K562 (cell line): Measurements from ENCODE around the gene PHF21A. TPM values are rescaled to one million over a fixed set of nuclear protein-coding genes. Genes with fewer than 3 reads are reported as not detected.

Source experiments
- ATAC-seq: fragments of 200-7000 bp; cut with Tn5 transposase; 3 replicates; pipeline ENCODE4 v1.9.1; 2020; ENCODE audit warnings: moderate library complexity
- BruUV-seq: library from RNA; stranded (reverse); fragments of 400-500 nt; replicated peaks from 2 replicates; lab custom pipeline; 2021; lab: Mats Ljungman, UMichigan
- CTCF ChIA-PET: fragments of 300-600 bp; formaldehyde crosslinking; extraction: SDS; loops from one replicate; lab custom pipeline; 2021; ENCODE audit warnings: low intra/inter-chr PET ratio; lab: Yijun Ruan, JAX
- POLR2A ChIA-PET: fragments of 300-600, 350-650 bp; sonication (Branson Sonifier 250); formaldehyde crosslinking; extraction: SDS; loops from one replicate; lab custom pipeline; 2021; ENCODE audit warnings: antibody characterized with exemption, inconsistent platforms; lab: Yijun Ruan, JAX
- DNase-seq, 4 experiments: peaks; one replicate each; pipeline versions ENCODE4 v3.0.0 to v3.0.0-alpha.2; 2011 to 2018; ENCODE audit warnings: low spot score in 3 of 4, mixed read lengths in 3 of 4; ENCODE audit errors: extremely low read depth in 1 of 4
- FAIRE-seq: peaks from 2 replicates; lab custom pipeline; 2011; peaks lifted over from hg19 to GRCh38; lab: Jason Lieb, UNC
- H2AFZ ChIP-seq: 2 replicates; pipeline ENCODE4 v1.6.0; 2011; ENCODE audit warnings: low read depth, low read length, control low read depth, inconsistent platforms
- H3K27ac ChIP-seq: fragments of 200-600 bp; 3 replicates; pipeline ENCODE4 v1.8.0; 2011; ENCODE audit warnings: low read depth, mild to moderate bottlenecking, control low read depth, inconsistent platforms, low read length, moderate library complexity, mixed read lengths; ENCODE audit errors: extremely low read depth
- H3K27me3 ChIP-seq, 2 experiments: fragments of 300-600 bp in 1 of 2; 2 replicates in 1 of 2; 3 replicates in 1 of 2; pipeline versions ENCODE4 v1.6.0 to v1.8.0; 2011; ENCODE audit warnings: inconsistent platforms in 2 of 2, low read length in 2 of 2, mild to moderate bottlenecking in 1 of 2, mixed read lengths in 1 of 2, moderate library complexity in 1 of 2; ENCODE audit not compliant: control insufficient read depth in 2 of 2, insufficient read depth in 2 of 2
- H3K36me3 ChIP-seq: fragments of 300-600 bp; 3 replicates; pipeline ENCODE4 v1.8.0; 2011; ENCODE audit warnings: mild to moderate bottlenecking, low read length, inconsistent platforms; ENCODE audit not compliant: control insufficient read depth, insufficient read depth
- H3K4me1 ChIP-seq, 2 experiments: fragments of 200-600 bp in 1 of 2; replicated peaks in 1 of 2; 2 replicates in 1 of 2; 3 replicates in 1 of 2; pipeline versions ENCODE4 v1.5.1 to v1.8.0; 2011; ENCODE audit warnings: inconsistent platforms in 2 of 2, low read length in 2 of 2, mild to moderate bottlenecking in 1 of 2, mixed read lengths in 1 of 2, moderate library complexity in 1 of 2; ENCODE audit not compliant: control insufficient read depth in 2 of 2, insufficient read depth in 2 of 2
- H3K4me2 ChIP-seq: 2 replicates; pipeline ENCODE4 v1.6.1; 2011; ENCODE audit warnings: low read length, control low read depth, inconsistent platforms, mixed read lengths; ENCODE audit not compliant: insufficient read depth
- H3K4me3 ChIP-seq: fragments of 200-600 bp; sonication (generic), shearing (Covaris generic); 2 replicates; pipeline ENCODE4 v1.5.1; 2016; ENCODE audit warnings: control low read depth, inconsistent platforms
- H3K79me2 ChIP-seq: fragments of 200-600 bp; 3 replicates; pipeline ENCODE4 v1.8.0; 2011; ENCODE audit warnings: low read length, inconsistent platforms; ENCODE audit not compliant: control insufficient read depth, insufficient read depth
- H3K9ac ChIP-seq, 2 experiments: 2 replicates each; pipeline versions ENCODE4 v1.6.0 to v1.6.1; 2011; ENCODE audit warnings: low read depth in 2 of 2, low read length in 2 of 2, control low read depth in 1 of 2, inconsistent platforms in 1 of 2, mild to moderate bottlenecking in 1 of 2, mixed read lengths in 1 of 2; ENCODE audit not compliant: insufficient read depth in 1 of 2
- H3K9me1 ChIP-seq: one replicate; pipeline ENCODE4 v1.6.0; 2011; ENCODE audit warnings: inconsistent platforms, mild to moderate bottlenecking, low read length, moderate library complexity; ENCODE audit not compliant: control insufficient read depth, insufficient read depth
- H3K9me3 ChIP-seq: replicated peaks from 2 replicates; pipeline ENCODE4 v1.5.1; 2011; ENCODE audit warnings: low read depth, low read length, inconsistent platforms; ENCODE audit not compliant: control insufficient read depth, insufficient read depth
- H4K20me1 ChIP-seq: replicated peaks from 2 replicates; pipeline ENCODE4 v1.6.1; 2011; ENCODE audit warnings: low read length, inconsistent platforms, mixed read lengths; ENCODE audit not compliant: control insufficient read depth, insufficient read depth
- ID3 ChIP-seq, 2 experiments: fragments of 250-450 bp in 1 of 2; fragments of 450-650 bp in 1 of 2; sonication (Bioruptor Pico) in 1 of 2; IDR thresholded peaks; 2 replicates each; pipeline versions ENCODE4 v1.6.1 to v1.8.0; 2016 to 2021; ENCODE audit warnings: mild to moderate bottlenecking in 2 of 2, moderate library complexity in 2 of 2, missing compliant biosample characterization in 1 of 2, missing genetic modification characterization in 1 of 2
- LEF1 ChIP-seq: fragments of 450-650 bp; IDR thresholded peaks from 2 replicates; pipeline ENCODE4 v1.6.1; 2016; ENCODE audit warnings: mild to moderate bottlenecking
- NCOA1 ChIP-seq: fragments of 450-650 bp; IDR thresholded peaks from 2 replicates; pipeline ENCODE4 v1.6.1; 2016; ENCODE audit warnings: low read depth
- NFIC ChIP-seq: fragments of 450-650 bp; IDR thresholded peaks from 2 replicates; pipeline ENCODE4 v1.6.1; 2017; ENCODE audit warnings: mild to moderate bottlenecking, inconsistent platforms
- SRSF7 ChIP-seq: fragments of 200-400 bp; formaldehyde crosslinking; optimal IDR thresholded peaks from 2 replicates; pipeline ENCODE3; 2017; ENCODE audit warnings: mild to moderate bottlenecking, low read depth, low read length
- STAG1 ChIP-seq: sonication (generic); formaldehyde crosslinking; IDR thresholded peaks from 2 replicates; pipeline ENCODE4 v1.5.0; 2020; ENCODE audit warnings: missing genetic modification reagents, borderline replicate concordance
- TARDBP ChIP-seq: fragments of 450-650 bp; IDR thresholded peaks from 2 replicates; pipeline ENCODE4 v1.6.1; 2016
- in situ Hi-C: fragments of 300-500 bp; cut with MboI; formaldehyde crosslinking; loops from 4 replicates; pipeline ENCODE4 v1.15.0; 2018; ENCODE audit warnings: inconsistent platforms, mixed read lengths
- intact Hi-C: fragments of 100-400 bp; cut with micrococcal nuclease; formaldehyde crosslinking; loops from 2 replicates; pipeline ENCODE4 v1.14.2; 2022
- polyA plus RNA-seq, 8 experiments: library from polyadenylated mRNA; depleted of rRNA in 4 of 8; stranded (reverse) in 5 of 8; unstranded in 3 of 8; fragments of >200 nt; fragmentation: Nextera tagmentation in 2 of 8; fragmentation: Illumina TruSeq in 1 of 8; extraction: Ambion mirVana in 2 of 8; extraction: Trizol in 1 of 8; gene quantifications; 2 replicates each; pipeline versions ENCODE4 v1.2.1 to v1.2.3, GENCODE V29; 2011 to 2014; ENCODE audit warnings: inconsistent platforms in 1 of 8, missing spikeins in 1 of 8
- total RNA-seq, 7 experiments: library from RNA; depleted of rRNA in 6 of 7; stranded (reverse); fragments of >200 nt in 6 of 7; fragmentation: Illumina TruSeq in 2 of 7; extraction: Trizol in 2 of 7; gene quantifications; 2 replicates each; pipeline versions ENCODE4 v1.2.1 to v1.2.3, GENCODE V29; 2011 to 2021; ENCODE audit warnings: low replicate concordance in 1 of 7

The PHF21A gene
- total and polyA plus RNA-seq, 9 of the 15 experiments (the other 6 are each of a cell fraction or from before 2014, with no cell fraction given), result 1.5 to 32.4 (median 10.7) TPM

DNA sequence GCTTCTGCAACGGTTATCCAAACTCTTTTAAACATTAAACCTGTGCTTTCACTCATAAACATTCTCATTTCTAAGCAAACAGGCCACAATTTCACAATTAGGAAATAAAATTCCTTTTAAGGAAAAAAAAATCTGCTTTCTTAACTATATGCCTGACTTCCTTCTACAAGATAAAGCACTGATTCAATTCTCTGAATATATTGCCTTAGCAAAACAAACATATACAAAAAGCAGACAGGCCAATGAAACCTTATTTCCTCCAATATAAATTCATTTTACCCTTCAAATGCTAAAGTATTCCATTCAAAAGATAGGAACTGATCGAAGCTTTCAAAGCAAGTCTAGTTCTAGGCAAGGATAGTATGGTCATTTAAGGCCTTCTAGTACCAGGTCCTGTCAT is 76.7 kb downstream of the PHF21A start (continued):
- no peak for TF ChIP-seq STAG1 (CRISPR knock-in tag)
- TF ChIP-seq SRSF7, result no peak

DNA sequence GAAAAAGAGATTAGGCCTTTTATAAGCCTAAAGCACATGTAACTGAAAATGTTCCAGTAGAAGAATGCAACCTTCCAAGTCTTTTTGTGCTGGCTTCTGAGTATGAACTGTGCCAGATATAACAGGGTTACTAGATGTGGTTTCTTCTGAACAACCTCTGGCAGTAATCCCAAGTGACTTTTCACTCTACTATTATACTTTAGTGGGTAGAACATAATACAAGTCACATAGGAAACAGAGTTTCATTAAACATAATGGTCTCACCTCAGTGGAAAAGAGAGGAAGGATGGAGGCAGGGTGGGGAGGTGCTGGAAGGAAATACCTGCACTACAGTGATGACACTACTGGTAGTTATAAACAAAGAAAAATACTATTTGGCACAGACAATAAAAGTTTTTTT is 81.3 kb downstream of the PHF21A start:
- H3K79me2 ChIP-seq, result no peaks in the 10 kb centered on the region
- H3K9me3 ChIP-seq, result no peaks in the 10 kb centered on the region
- H3K4me2 ChIP-seq, result no peak overlapping the region
- intact Hi-C loops, result no loop called here
- H4K20me1 ChIP-seq, result no peaks in the 10 kb centered on the region
- no peak overlapping the region for H3K27ac ChIP-seq
- H3K4me3 ChIP-seq, result no peak overlapping the region
- in situ Hi-C loops, result no loop called here
- DNase-seq (no peak), ATAC-seq (no peak), FAIRE-seq (no peak)
- H3K27me3 ChIP-seq, result no peaks in the 10 kb centered on the region
- H3K9me1 ChIP-seq, result no peaks in the 10 kb centered on the region
- no peak overlapping the region for H2AFZ ChIP-seq
- no TSS peak for BruUV-seq
- H3K9ac ChIP-seq, result no peak overlapping the region
- TF ChIP-seq NFIC (no peak), LEF1 (no peak), ID3 (CRISPR knock-in tag; IDR thresholded peaks at IDR 0.05) (no peak), ID3 (tag; IDR thresholded peaks at IDR 0.05) (no peak), NCOA1 (no peak), TARDBP (no peak)
- H3K36me3 ChIP-seq, result no peaks in the 10 kb centered on the region
- CTCF ChIA-PET, result interaction anchor here (0.7 kb wide), 1 partner anchor 41 kb away, joined by 4 read pairs; no protein-coding TSS in a partner anchor
- POLR2A ChIA-PET, result no interaction called here
- H3K4me1 ChIP-seq, result no peaks in the 10 kb centered on the region; a peak in 1 of 5 replicates
